GM21515 (cell line): ENCODE measurements around the gene ZSCAN31.
"Not testable (repeated sequence)": the region's sequence is repeated elsewhere in the genome, so short reads cannot be mapped to it uniquely, and the experiment has no call there.

Experiments
- ATAC-seq: cut with Tn5 transposase; IDR thresholded peaks from one replicate; pipeline ENCODE4 v1.9.1; 2021; ENCODE audit not compliant: unreplicated experiment

The ZSCAN31 gene

GRCh38 chr6:28323813-28324424 is 12.0 kb downstream of the ZSCAN31 start:
- ATAC-seq = no peak

- ATAC-seq = no peak
Measured at GRCh38 chr6:28322661-28323060, 13.3 kb downstream of the ZSCAN31 start.

- ATAC-seq = not testable (repeated sequence)
Measured at GRCh38 chr6:28317866-28318265, 18.1 kb downstream of the ZSCAN31 start.

- ATAC-seq = no peak
Measured at GRCh38 chr6:28315628-28316027, 20.3 kb downstream of the ZSCAN31 start.

GRCh38 chr6:28312939-28313338 is 23.0 kb downstream of the ZSCAN31 start:
- no peak for ATAC-seq

- ATAC-seq = no peak
Measured at GRCh38 chr6:28311139-28311823, 24.7 kb downstream of the ZSCAN31 start.

GRCh38 chr6:28306363-28306762 is 29.6 kb downstream of the ZSCAN31 start:
- ATAC-seq = not testable (repeated sequence)

- no peak for ATAC-seq
Measured at GRCh38 chr6:28303570-28303969, 32.4 kb downstream of the ZSCAN31 start.

GRCh38 chr6:28296520-28297060 is 39.4 kb downstream of the ZSCAN31 start:
- ATAC-seq = no peak

- ATAC-seq = no peak
Measured at GRCh38 chr6:28295326-28295725, 40.6 kb downstream of the ZSCAN31 start.

- no peak for ATAC-seq
Measured at GRCh38 chr6:28291573-28291972, 44.4 kb downstream of the ZSCAN31 start.

GRCh38 chr6:28282926-28283325 is 53.0 kb downstream of the ZSCAN31 start:
- ATAC-seq = no peak

- ATAC-seq = peak; percentile 82
Measured at GRCh38 chr6:28281288-28282064, 54.5 kb downstream of the ZSCAN31 start, which contains the start of gene PGBD1. Gene PGBD1 (plus strand): TSS chr6:28281572. CDS start chr6:28283814, 2,242 bp downstream.

- no peak for ATAC-seq
Measured at GRCh38 chr6:28280595-28281287, 55.2 kb downstream of the ZSCAN31 start.

GRCh38 chr6:28277746-28278145 is 58.2 kb downstream of the ZSCAN31 start:
- no peak for ATAC-seq

GRCh38 chr6:28274888-28275287 is 61.1 kb downstream of the ZSCAN31 start:
- no peak for ATAC-seq
